Activated CD4-positive, alpha-beta T cell treated with anti-CD3 and anti-CD28 coated beads, Interleukin-2, amount 50 U/mL, for 24 hours (primary cell): Measurements from ENCODE around the gene MYOZ2.

Source experiments
- DNase-seq, 2 donors: peaks; one replicate each; pipeline ENCODE4 v3.0.0-alpha.2; 2020; ENCODE audit warnings: low read depth in 1 of 2, low spot score in 1 of 2

MYOZ2 gene

DNA sequence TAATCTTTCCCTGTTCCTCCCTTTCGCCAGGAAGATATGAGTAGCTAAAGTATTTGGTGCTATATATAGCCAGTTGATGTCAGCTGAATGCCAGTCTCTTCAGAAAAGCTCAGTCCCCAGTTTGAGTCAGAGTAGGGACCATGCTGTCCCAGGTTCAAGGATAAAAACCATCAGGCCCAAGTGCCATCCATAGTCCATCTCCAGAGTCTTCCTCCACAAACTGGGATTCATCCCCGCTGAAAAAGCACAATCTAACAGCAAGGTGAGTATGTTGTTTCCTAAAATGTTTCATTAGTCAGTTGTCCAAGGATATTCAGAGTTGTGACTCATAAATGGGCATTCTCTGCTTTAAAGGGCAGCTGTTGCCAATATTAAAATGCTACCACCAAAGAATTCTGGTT, at the start of gene MYOZ2:
MYOZ2 (plus strand) TSS at position 112 of the 401 bp plus-strand sequence. CDS start 694 bp downstream, outside the sequence.
- no peak for DNase-seq

DNA sequence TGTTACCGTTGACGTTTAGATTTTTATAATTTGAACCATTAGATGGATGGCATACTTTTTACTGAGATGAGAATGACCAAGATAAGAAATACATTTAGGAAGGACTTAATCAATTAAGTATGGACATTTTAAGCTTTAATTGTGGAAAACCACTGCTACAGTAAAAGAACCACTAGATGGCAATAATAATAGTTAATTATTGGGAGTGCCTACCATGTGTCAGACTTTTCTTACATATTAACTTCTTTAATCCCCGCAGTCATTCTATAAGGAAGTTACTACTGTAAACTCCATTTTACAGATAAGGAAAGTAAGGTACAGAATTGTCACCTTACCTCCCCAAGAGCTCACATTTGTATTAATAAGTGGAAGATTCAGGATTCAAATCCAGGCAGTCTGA, 48.5 kb upstream of the MYOZ2 start:
- no peak for DNase-seq

- DNase-seq = no peak
Measured at GRCh38 chr4:119087656-119088055, 48.0 kb upstream of the MYOZ2 start.

DNA sequence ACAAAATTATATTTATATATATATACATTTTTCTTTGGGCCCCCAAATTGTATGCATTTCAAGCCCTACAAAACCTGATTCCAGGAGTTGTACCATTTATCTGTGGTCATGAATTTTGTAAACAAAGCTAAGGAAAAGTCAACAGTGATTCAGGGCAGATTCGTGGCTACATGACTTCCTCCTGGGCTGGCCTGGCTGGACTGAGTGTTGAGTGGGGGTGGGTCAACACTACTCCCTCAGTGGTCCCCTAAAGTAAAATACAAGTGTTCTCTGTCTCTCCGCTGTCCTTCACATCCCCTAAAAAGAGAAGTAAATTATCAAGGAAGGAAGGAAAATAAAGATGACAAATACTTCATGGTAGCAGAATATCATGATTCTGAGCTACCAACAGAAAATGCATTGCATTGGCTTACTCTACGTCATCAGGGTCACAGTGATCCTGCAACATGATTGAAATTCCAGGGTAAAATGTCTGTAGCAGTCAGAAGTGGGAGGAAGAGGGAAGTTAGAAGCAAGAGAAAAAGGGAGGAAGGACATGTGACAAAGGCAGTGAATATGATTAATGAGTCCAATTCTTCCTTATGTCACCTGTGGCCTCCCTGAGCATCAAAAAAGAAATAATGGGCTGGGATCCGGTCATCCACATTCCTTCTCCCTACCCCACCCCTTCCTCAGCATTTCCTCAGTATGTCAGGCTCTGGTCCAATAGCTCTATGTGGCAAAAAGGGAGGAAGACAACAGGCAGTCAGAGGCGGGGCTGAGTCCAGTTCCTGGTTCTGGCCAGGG, 42.4 kb upstream of the MYOZ2 start:
- no peak for DNase-seq

DNA sequence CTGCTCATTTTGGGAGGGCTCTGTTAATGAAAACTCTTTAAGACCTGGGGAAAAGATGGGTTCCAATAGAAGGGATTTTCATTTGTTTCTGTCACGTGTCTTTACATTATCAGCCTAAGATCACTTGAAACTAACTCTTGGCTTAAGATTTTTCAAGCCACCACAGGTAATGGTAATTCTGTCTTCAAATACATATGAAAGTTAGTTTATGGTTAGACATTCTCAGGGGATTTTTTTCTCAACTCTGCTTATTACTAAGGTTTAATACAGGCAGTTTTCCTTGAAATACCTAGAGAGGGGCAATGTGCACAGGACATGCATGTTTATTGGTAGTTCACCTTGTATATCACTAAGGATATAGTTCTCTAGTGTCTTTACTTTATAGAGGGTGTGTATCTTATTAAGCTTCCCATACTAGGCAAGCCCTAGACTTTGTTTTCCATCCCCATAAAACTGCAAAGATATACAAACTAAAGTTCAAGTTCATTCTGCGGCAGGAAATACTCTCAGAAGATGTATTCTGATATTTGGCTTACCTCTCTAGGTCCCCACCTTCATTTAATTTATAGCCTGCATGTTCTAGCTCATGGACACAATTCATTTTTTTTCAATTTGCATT, 38.2 kb upstream of the MYOZ2 start:
- no peak for DNase-seq

DNA sequence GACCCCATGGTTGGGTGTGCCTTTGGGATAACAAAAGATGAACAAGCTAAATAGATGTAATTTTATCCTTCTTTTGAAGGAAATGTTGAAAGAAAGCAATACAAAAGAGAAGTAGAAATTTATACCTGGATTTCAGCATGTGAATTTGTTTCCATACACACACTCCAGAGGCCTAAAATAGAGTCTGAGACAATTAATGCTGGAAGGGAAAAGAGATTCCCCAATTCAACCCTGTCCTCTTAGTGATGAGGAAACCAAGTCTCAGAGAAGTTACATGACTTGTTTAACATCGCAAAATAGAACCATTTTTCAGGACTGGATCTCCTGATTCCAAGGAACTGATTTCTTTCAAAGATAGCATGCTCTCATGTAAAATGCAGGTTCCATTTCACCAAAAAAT, 37.3 kb upstream of the MYOZ2 start:
- DNase-seq = no peak

GRCh38 chr4:119099227-119099810, 36.3 kb upstream of the MYOZ2 start:
- no peak for DNase-seq

DNA sequence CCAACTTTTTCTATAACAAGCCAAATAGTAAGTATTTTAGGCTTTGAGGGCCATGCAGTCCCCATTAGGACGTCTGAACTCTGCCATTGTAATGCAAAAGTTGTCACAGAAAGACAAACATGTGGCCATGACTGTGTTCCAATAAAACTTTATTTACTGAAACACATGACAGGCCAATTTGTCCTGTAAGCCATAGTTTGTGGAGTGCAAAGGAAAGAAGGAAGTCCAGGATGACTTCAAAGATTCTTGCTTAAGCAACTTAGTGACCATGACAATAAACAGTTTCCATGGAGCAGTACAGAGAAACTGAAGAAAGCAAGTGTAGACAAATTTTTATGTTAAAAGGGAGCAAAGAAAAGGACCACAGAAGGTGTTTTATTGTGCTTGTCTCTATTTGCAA, 35.0 kb upstream of the MYOZ2 start:
- DNase-seq = no peak

GRCh38 chr4:119103263-119103662, 32.4 kb upstream of the MYOZ2 start:
- DNase-seq = no peak

DNA sequence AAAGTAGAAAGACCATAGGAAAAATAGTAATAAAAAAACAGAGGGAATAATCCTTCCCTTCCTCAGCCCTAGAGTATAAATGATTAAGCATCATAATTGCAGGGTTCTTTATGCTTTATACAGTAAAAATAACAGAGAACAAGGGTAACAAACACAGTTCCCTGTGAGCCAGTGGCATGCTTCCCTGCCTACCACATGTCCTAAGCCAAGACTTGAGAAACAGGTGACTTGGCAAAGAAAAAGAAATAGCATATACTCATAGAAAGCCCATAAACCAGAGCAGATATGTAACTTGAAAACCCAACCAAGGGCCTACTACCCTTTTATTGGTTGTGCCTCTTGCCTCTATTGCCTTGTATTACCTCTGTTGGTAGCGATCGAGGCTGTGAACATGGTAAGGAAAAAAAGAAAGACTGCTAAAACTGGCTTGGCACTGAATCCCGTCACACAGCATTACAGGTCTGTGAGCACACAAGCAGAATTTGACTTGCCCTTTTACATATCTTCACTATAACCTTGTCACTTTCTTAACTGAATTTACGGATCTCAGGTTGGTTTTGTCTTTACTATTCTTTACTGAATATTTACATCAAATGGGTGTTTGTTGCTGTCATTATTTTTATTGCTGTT, 30.9 kb upstream of the MYOZ2 start:
- no peak for DNase-seq

- no peak for DNase-seq
Measured at GRCh38 chr4:119105605-119106004, 30.0 kb upstream of the MYOZ2 start.

GRCh38 chr4:119106036-119107000, 29.3 kb upstream of the MYOZ2 start:
- no peak for DNase-seq

- DNase-seq = no peak
Measured at GRCh38 chr4:119110121-119110520, 25.5 kb upstream of the MYOZ2 start.

- no peak for DNase-seq
Measured at GRCh38 chr4:119111296-119111695, 24.3 kb upstream of the MYOZ2 start.

- no peak for DNase-seq
Measured at GRCh38 chr4:119113033-119113655, 22.5 kb upstream of the MYOZ2 start.

GRCh38 chr4:119116021-119116420, 19.6 kb upstream of the MYOZ2 start:
- no peak for DNase-seq

GRCh38 chr4:119116925-119117900, 18.4 kb upstream of the MYOZ2 start:
- no peak for DNase-seq

- DNase-seq = no peak
Measured at GRCh38 chr4:119118397-119118796, 17.2 kb upstream of the MYOZ2 start.

- no peak for DNase-seq
Measured at GRCh38 chr4:119124352-119124751, 11.3 kb upstream of the MYOZ2 start.
